ENCODE measurements around the gene TPH2.

The TPH2 gene

DNA sequence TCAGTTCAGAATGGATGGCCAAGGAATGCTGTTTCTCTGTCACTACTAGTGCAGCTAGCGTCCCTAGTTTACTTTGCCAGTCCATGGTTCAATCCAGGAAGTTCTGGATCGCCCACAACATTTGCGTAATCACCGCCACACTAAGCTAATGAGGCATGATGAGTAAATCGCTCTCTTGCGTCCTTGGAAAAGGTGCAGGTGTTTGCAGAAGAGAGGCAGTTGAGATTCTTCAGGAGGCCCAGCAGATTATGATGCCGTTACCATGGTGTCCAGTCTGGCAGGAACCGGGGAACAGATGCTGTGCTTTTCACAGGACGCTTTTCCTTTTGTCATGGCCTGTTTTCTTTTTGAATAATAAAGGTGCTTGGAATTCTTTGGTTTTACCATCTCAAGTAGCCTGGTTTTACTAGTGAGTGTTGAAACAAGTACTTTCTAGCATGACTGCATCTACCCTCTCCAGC is 9.0 kb downstream of the TPH2 start:
- no peak for TF ChIP-seq LEF1 (IDR thresholded peaks at IDR 0.05; ENCODE audit: borderline replicate concordance)
- no peak for TF ChIP-seq ARNT (IDR thresholded peaks at IDR 0.05)
- no peak for TF ChIP-seq ZNF384 (IDR thresholded peaks at IDR 0.05)
- no peak for TF ChIP-seq FOXA1 (IDR thresholded peaks at IDR 0.05)
- no peak for TF ChIP-seq SUZ12 (IDR thresholded peaks at IDR 0.05)
- no peak for TF ChIP-seq SP1 (IDR thresholded peaks at IDR 0.05)
- CTCF ChIA-PET, result no interaction called here
- POLR2A ChIA-PET, result interaction anchor here (0.6 kb wide), 1 partner anchor 18 kb away, joined by 6 read pairs; no protein-coding TSS in a partner anchor
- no peak for DNase-seq (ENCODE audit: extremely low spot score)

GRCh38 chr12:71948390-71948789 is 9.7 kb downstream of the TPH2 start:
- CTCF ChIA-PET, result no interaction called here
- no peak for DNase-seq (ENCODE audit: extremely low spot score)
- TF ChIP-seq ARNT (IDR thresholded peaks at IDR 0.05) (no peak), SUZ12 (IDR thresholded peaks at IDR 0.05) (no peak), FOXM1 (IDR thresholded peaks at IDR 0.05; ENCODE audit: borderline replicate concordance) (no peak), FOXA1 (IDR thresholded peaks at IDR 0.05) (no peak), BHLHE40 (IDR thresholded peaks at IDR 0.05; ENCODE audit: borderline replicate concordance) (no peak), ELF4 (IDR thresholded peaks at IDR 0.05) (no peak), LEF1 (IDR thresholded peaks at IDR 0.05; ENCODE audit: borderline replicate concordance) (no peak), ZNF384 (IDR thresholded peaks at IDR 0.05) (no peak), CTBP1 (IDR thresholded peaks at IDR 0.05; ENCODE audit: borderline replicate concordance) (no peak), FOXK2 (IDR thresholded peaks at IDR 0.05) (no peak), SP1 (IDR thresholded peaks at IDR 0.05) (no peak), TARDBP (IDR thresholded peaks at IDR 0.05) (no peak), L3MBTL2 (conservative IDR thresholded peaks at IDR 0.05) (no peak), HDGF (IDR thresholded peaks at IDR 0.05; ENCODE audit: borderline replicate concordance) (no peak), NFRKB (IDR thresholded peaks at IDR 0.05) (no peak), PKNOX1 (IDR thresholded peaks at IDR 0.05) (no peak)
- POLR2A ChIA-PET, result no interaction called here

DNA sequence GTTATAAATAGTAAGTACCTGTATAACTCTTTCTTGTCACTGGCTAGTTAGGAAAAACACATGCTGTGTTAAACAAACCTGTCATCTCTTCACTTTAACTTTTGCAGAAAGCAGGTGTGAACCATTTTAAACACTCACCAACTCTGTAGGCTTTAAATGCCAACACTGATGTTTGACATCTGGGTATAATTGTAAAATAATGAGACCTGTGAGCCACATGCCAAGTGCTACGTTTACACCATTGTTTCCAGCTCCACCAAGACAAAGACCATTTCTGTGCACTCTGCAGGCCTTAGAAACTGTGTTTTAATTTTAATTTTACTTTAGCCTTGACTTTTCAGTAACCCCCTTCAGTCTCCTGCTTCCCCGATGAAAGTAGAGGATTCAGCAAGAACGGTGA is 11.0 kb downstream of the TPH2 start:
- DNase-seq (ENCODE audit: extremely low spot score), result no peak
- ChIA-PET CTCF (no interaction called here), POLR2A (no interaction called here)
- TF ChIP-seq NFRKB (IDR thresholded peaks at IDR 0.05) (no peak), ELF4 (IDR thresholded peaks at IDR 0.05) (no peak), ARNT (IDR thresholded peaks at IDR 0.05) (no peak), SP1 (IDR thresholded peaks at IDR 0.05) (no peak), PKNOX1 (IDR thresholded peaks at IDR 0.05) (no peak), BHLHE40 (IDR thresholded peaks at IDR 0.05; ENCODE audit: borderline replicate concordance) (no peak), FOXK2 (IDR thresholded peaks at IDR 0.05) (no peak), L3MBTL2 (conservative IDR thresholded peaks at IDR 0.05) (no peak), LEF1 (IDR thresholded peaks at IDR 0.05; ENCODE audit: borderline replicate concordance) (no peak), HDGF (IDR thresholded peaks at IDR 0.05; ENCODE audit: borderline replicate concordance) (no peak), ZNF384 (IDR thresholded peaks at IDR 0.05) (no peak), TARDBP (IDR thresholded peaks at IDR 0.05) (no peak), CTBP1 (IDR thresholded peaks at IDR 0.05; ENCODE audit: borderline replicate concordance) (no peak), FOXM1 (IDR thresholded peaks at IDR 0.05; ENCODE audit: borderline replicate concordance) (no peak), SUZ12 (IDR thresholded peaks at IDR 0.05) (no peak), FOXA1 (IDR thresholded peaks at IDR 0.05) (no peak)

GRCh38 chr12:71950404-71950803 is 11.8 kb downstream of the TPH2 start:
- POLR2A ChIA-PET, result no interaction called here

GRCh38 chr12:71950819-71951218 is 12.2 kb downstream of the TPH2 start:
- no peak for DNase-seq (ENCODE audit: extremely low spot score)
- ChIA-PET POLR2A (no interaction called here), CTCF (no interaction called here)

More at GRCh38 chr12:71950404-71950803, 11.8 kb downstream of the TPH2 start:
- no peak for DNase-seq (ENCODE audit: extremely low spot score)
- no peak for TF ChIP-seq NFRKB (IDR thresholded peaks at IDR 0.05)
- no peak for TF ChIP-seq TARDBP (IDR thresholded peaks at IDR 0.05)
- no peak for TF ChIP-seq ZNF384 (IDR thresholded peaks at IDR 0.05)
- TF ChIP-seq CTBP1 (IDR thresholded peaks at IDR 0.05; ENCODE audit: borderline replicate concordance), result no peak
- no peak for TF ChIP-seq LEF1 (IDR thresholded peaks at IDR 0.05; ENCODE audit: borderline replicate concordance)
- TF ChIP-seq ARNT (IDR thresholded peaks at IDR 0.05), result no peak
- CTCF ChIA-PET, result no interaction called here

More at GRCh38 chr12:71950819-71951218, 12.2 kb downstream of the TPH2 start:
- no peak for TF ChIP-seq TARDBP (IDR thresholded peaks at IDR 0.05)
- TF ChIP-seq SP1 (IDR thresholded peaks at IDR 0.05), result no peak
- no peak for TF ChIP-seq CTBP1 (IDR thresholded peaks at IDR 0.05; ENCODE audit: borderline replicate concordance)
- no peak for TF ChIP-seq ELF4 (IDR thresholded peaks at IDR 0.05)
- TF ChIP-seq HDGF (IDR thresholded peaks at IDR 0.05; ENCODE audit: borderline replicate concordance), result no peak
- no peak for TF ChIP-seq FOXK2 (IDR thresholded peaks at IDR 0.05)
- no peak for TF ChIP-seq ZNF384 (IDR thresholded peaks at IDR 0.05)
- TF ChIP-seq PKNOX1 (IDR thresholded peaks at IDR 0.05), result no peak
- no peak for TF ChIP-seq ARNT (IDR thresholded peaks at IDR 0.05)
- no peak for TF ChIP-seq SUZ12 (IDR thresholded peaks at IDR 0.05)
- no peak for TF ChIP-seq FOXM1 (IDR thresholded peaks at IDR 0.05; ENCODE audit: borderline replicate concordance)
